D721Med (cell line): ENCODE data around the gene DUSP22.

Experiments
- DNase-seq: peaks from one replicate; pipeline ENCODE4 v3.0.0; 2011; ENCODE audit warnings: low spot score; ENCODE audit not compliant: insufficient read length
- FAIRE-seq: peaks from 2 replicates; lab custom pipeline; 2011; peaks lifted over from hg19 to GRCh38; lab: Jason Lieb, UNC
- CTCF ChIP-seq: IDR thresholded peaks from 2 replicates; pipeline ENCODE4 v1.5.1; 2012; ENCODE audit warnings: mild to moderate bottlenecking, control low read depth; ENCODE audit not compliant: insufficient read depth; ENCODE audit errors: missing control alignments

The DUSP22 gene

GRCh38 chr6:302760-303159 is 10.5 kb downstream of the DUSP22 start:
- no peak for TF ChIP-seq CTCF
- DNase-seq (no peak), FAIRE-seq (no peak)

GRCh38 chr6:303263-303662 is 11.0 kb downstream of the DUSP22 start:
- no peak for DNase-seq
- no peak for TF ChIP-seq CTCF
- no peak for FAIRE-seq

- no peak for FAIRE-seq
- TF ChIP-seq CTCF = no peak
Observed at GRCh38 chr6:303948-304558, 11.8 kb downstream of the DUSP22 start.

GRCh38 chr6:304833-305370 is 12.6 kb downstream of the DUSP22 start:
- DNase-seq (no peak), FAIRE-seq (no peak)
- no peak for TF ChIP-seq CTCF

More at GRCh38 chr6:303948-304558, 11.8 kb downstream of the DUSP22 start:
- DNase-seq = no peak

GRCh38 chr6:305371-306206 is 13.3 kb downstream of the DUSP22 start:
- FAIRE-seq = no peak
- no peak for TF ChIP-seq CTCF
- DNase-seq = no peak

- no peak for TF ChIP-seq CTCF
- FAIRE-seq = no peak
- DNase-seq = no peak
Observed at GRCh38 chr6:306641-307061, 14.4 kb downstream of the DUSP22 start.
